MM.1S (cell line): ENCODE measurements around the gene TIMM10.

Source experiments
- DNase-seq: peaks from one replicate; pipeline ENCODE4 v3.0.0-alpha.2; 2015
- H2AFZ ChIP-seq: fragments of 300-600 bp; sonication (generic); 2 replicates; pipeline ENCODE4 v1.6.0; 2016; ENCODE audit warnings: antibody characterized with exemption, low read length
- H3F3A ChIP-seq: fragments of 300-600 bp; sonication (generic); 2 replicates; pipeline ENCODE4 v1.6.1; 2016; ENCODE audit warnings: mild to moderate bottlenecking, antibody characterized with exemption, low read length, moderate library complexity, mixed read lengths; ENCODE audit not compliant: insufficient read depth
- H3K27ac ChIP-seq: fragments of 300-600 bp; sonication (generic); 2 replicates; pipeline ENCODE4 v1.5.1; 2016; ENCODE audit warnings: mild to moderate bottlenecking, low read length
- H3K27me3 ChIP-seq: fragments of 300-600 bp; sonication (generic); replicated peaks from 2 replicates; pipeline ENCODE4 v1.6.0; 2016; ENCODE audit warnings: low read length; ENCODE audit not compliant: insufficient read depth
- H3K36me3 ChIP-seq: fragments of 300-600 bp; sonication (generic); replicated peaks from 2 replicates; pipeline ENCODE4 v1.6.1; 2016; ENCODE audit warnings: mild to moderate bottlenecking, low read length, mixed read lengths; ENCODE audit not compliant: insufficient read depth
- H3K4me1 ChIP-seq: fragments of 300-600 bp; sonication (generic); 2 replicates; pipeline ENCODE4 v1.6.1; 2016; ENCODE audit warnings: low read length, mixed read lengths
- H3K4me2 ChIP-seq: fragments of 300-600 bp; sonication (generic); 2 replicates; pipeline ENCODE4 v1.6.0; 2016; ENCODE audit warnings: low read depth, low read length
- H3K4me3 ChIP-seq: fragments of 300-600 bp; sonication (generic); 2 replicates; pipeline ENCODE4 v1.5.1; 2016; ENCODE audit warnings: low read length, mixed read lengths
- H3K79me2 ChIP-seq: fragments of 300-600 bp; sonication (generic); 2 replicates; pipeline ENCODE4 v1.6.1; 2016; ENCODE audit warnings: mixed run types, low read length, mixed read lengths
- H3K9ac ChIP-seq: fragments of 300-600 bp; sonication (generic); 2 replicates; pipeline ENCODE4 v1.6.1; 2016; ENCODE audit warnings: low read length, mixed read lengths
- H3K9me2 ChIP-seq: fragments of 300-600 bp; sonication (generic); replicated peaks from 2 replicates; pipeline ENCODE4 v1.6.1; 2016; ENCODE audit warnings: mild to moderate bottlenecking, low read length, mixed read lengths; ENCODE audit not compliant: insufficient read depth
- H3K9me3 ChIP-seq: fragments of 300-600 bp; sonication (generic); replicated peaks from 2 replicates; pipeline ENCODE4 v1.6.1; 2016; ENCODE audit warnings: mild to moderate bottlenecking, low read length, mixed read lengths; ENCODE audit not compliant: insufficient read depth
- H4K20me1 ChIP-seq: fragments of 300-600 bp; sonication (generic); 2 replicates; pipeline ENCODE4 v1.6.1; 2016; ENCODE audit warnings: mild to moderate bottlenecking, low read length, moderate library complexity, mixed read lengths; ENCODE audit not compliant: insufficient read depth
- EZH2 ChIP-seq: fragments of 300-600 bp; sonication (generic); optimal IDR thresholded peaks from 2 replicates; pipeline ENCODE3; 2017; ENCODE audit warnings: low read depth, mild to moderate bottlenecking, antibody characterized with exemption, low read length, mixed read lengths
- EZH2phosphoT487 ChIP-seq: fragments of 300-600 bp; sonication (generic); IDR thresholded peaks from 2 replicates; pipeline ENCODE4 v1.6.1; 2018; ENCODE audit warnings: antibody characterized with exemption, low read length
- TF ChIP-seq, protein P1 (sequence below): fragments of 300-600 bp; sonication (generic); IDR thresholded peaks from 2 replicates; pipeline ENCODE4 v1.5.1; 2016; ENCODE audit warnings: antibody characterized with exemption, low read length, mixed read lengths

The TIMM10 gene

GRCh38 chr11:57479911-57480310 is 50.6 kb downstream of the TIMM10 start:
- Histone ChIP-seq H3K27me3 (peaks cover 9% of the 10 kb centered on the region; the same call in 1 of the 2 replicates), H3K9me3 (no peaks in the 10 kb centered on the region), H2AFZ (no peak overlapping the region), H3K36me3 (no peaks in the 10 kb centered on the region), H3K79me2 (no peaks in the 10 kb centered on the region), H4K20me1 (no peaks in the 10 kb centered on the region), H3K27ac (no peak overlapping the region), H3K4me3 (no peak overlapping the region), H3K9me2 (no peaks in the 10 kb centered on the region), H3K4me2 (no peak overlapping the region), H3F3A (no peaks in the 10 kb centered on the region), H3K9ac (no peak overlapping the region), H3K4me1 (peaks cover 27% of the 10 kb centered on the region)
- TF ChIP-seq EZH2 = no peak
- TF ChIP-seq, protein P1, sequence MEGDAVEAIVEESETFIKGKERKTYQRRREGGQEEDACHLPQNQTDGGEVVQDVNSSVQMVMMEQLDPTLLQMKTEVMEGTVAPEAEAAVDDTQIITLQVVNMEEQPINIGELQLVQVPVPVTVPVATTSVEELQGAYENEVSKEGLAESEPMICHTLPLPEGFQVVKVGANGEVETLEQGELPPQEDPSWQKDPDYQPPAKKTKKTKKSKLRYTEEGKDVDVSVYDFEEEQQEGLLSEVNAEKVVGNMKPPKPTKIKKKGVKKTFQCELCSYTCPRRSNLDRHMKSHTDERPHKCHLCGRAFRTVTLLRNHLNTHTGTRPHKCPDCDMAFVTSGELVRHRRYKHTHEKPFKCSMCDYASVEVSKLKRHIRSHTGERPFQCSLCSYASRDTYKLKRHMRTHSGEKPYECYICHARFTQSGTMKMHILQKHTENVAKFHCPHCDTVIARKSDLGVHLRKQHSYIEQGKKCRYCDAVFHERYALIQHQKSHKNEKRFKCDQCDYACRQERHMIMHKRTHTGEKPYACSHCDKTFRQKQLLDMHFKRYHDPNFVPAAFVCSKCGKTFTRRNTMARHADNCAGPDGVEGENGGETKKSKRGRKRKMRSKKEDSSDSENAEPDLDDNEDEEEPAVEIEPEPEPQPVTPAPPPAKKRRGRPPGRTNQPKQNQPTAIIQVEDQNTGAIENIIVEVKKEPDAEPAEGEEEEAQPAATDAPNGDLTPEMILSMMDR = no peak
- TF ChIP-seq EZH2phosphoT487 = no peak
- DNase-seq = no peak

GRCh38 chr11:57479021-57479663 is 51.4 kb downstream of the TIMM10 start:
- H3K9me2 ChIP-seq = no peaks in the 10 kb centered on the region
- no peaks in the 10 kb centered on the region for H3K36me3 ChIP-seq
- peaks cover 23% of the 10 kb centered on the region for H3K4me1 ChIP-seq
- no peaks in the 10 kb centered on the region for H3F3A ChIP-seq
- no peak overlapping the region for H3K9ac ChIP-seq
- no peak overlapping the region for H3K27ac ChIP-seq
- no peak overlapping the region for H2AFZ ChIP-seq
- no peaks in the 10 kb centered on the region for H4K20me1 ChIP-seq
- H3K9me3 ChIP-seq = no peaks in the 10 kb centered on the region
- TF ChIP-seq EZH2 = no peak
- TF ChIP-seq EZH2phosphoT487 = no peak
- TF ChIP-seq, protein P1 = no peak
- H3K4me2 ChIP-seq = no peak overlapping the region
- DNase-seq = no peak
- peaks cover 9% of the 10 kb centered on the region; the same call in 1 of the 2 replicates for H3K27me3 ChIP-seq
- H3K79me2 ChIP-seq = no peaks in the 10 kb centered on the region
- no peak overlapping the region for H3K4me3 ChIP-seq
